Chondrocyte (in vitro differentiated cells): Measurements from ENCODE around the gene APOA5. TPM values are rescaled to one million over a fixed set of nuclear protein-coding genes. Genes with fewer than 3 reads are reported as not detected.

ENCODE experiments used
- DNase-seq: peaks from one replicate; pipeline ENCODE4 v3.0.0; 2021; ENCODE audit warnings: mixed read lengths, low spot score
- H3K27ac Mint-ChIP-seq: one replicate; pipeline ENCODE4 v1.8.0; 2021; ENCODE audit warnings: mild to moderate bottlenecking, moderate library complexity, mixed read lengths; ENCODE audit not compliant: unreplicated experiment
- H3K27me3 Mint-ChIP-seq: 2 replicates; pipeline ENCODE4 v1.8.0; 2021; ENCODE audit warnings: low read depth, mixed read lengths
- H3K36me3 Mint-ChIP-seq: 2 replicates; pipeline ENCODE4 v1.8.0; 2021; ENCODE audit warnings: low read depth, mixed read lengths
- H3K4me1 Mint-ChIP-seq: 2 replicates; pipeline ENCODE4 v1.8.0; 2021; ENCODE audit warnings: low read depth, mild to moderate bottlenecking, mixed read lengths
- H3K4me3 Mint-ChIP-seq: one replicate; pipeline ENCODE4 v1.8.0; 2021; ENCODE audit warnings: mild to moderate bottlenecking, moderate library complexity, mixed read lengths; ENCODE audit not compliant: unreplicated experiment
- H3K9me3 Mint-ChIP-seq: 2 replicates; pipeline ENCODE4 v1.8.0; 2021; ENCODE audit warnings: low read depth, mixed read lengths
- CTCF ChIP-seq: fragments of 200-600 bp; sonication (generic); IDR thresholded peaks from 2 replicates; pipeline ENCODE4 v1.5.0; 2021; ENCODE audit warnings: antibody characterized with exemption, mild to moderate bottlenecking, moderate library complexity
- total RNA-seq: library from RNA; stranded (reverse); gene quantifications from 3 replicates; pipeline ENCODE4 v1.2.1, GENCODE V29; 2021

APOA5 gene
- total RNA-seq, 1 donor from 2014 or later: not detected

GRCh38 chr11:116829525-116830183, 38.0 kb upstream of the APOA5 start, which contains the start of gene APOC3:
TSS of gene APOC3 (plus strand) at chr11:116829907. CDS start at chr11:116830583, 676 bp downstream.
- TF ChIP-seq CTCF: no peak
- Mint-ChIP-seq H3K4me3 (no peak within 1 kb of the TSS), H3K4me1 (peaks cover 13% of the 10 kb centered on the region), H3K36me3 (no peaks in the 10 kb centered on the region), H3K27me3 (no peaks in the 10 kb centered on the region), H3K27ac (peak within 1 kb of the TSS; percentile 32), H3K9me3 (no peaks in the 10 kb centered on the region)
- no peak for DNase-seq

- no peak for DNase-seq
- H3K4me1 Mint-ChIP-seq: peaks cover 13% of the 10 kb centered on the region
- no peaks in the 10 kb centered on the region for H3K27me3 Mint-ChIP-seq
- H3K36me3 Mint-ChIP-seq: no peaks in the 10 kb centered on the region
- no peak overlapping the region for H3K4me3 Mint-ChIP-seq
- peak overlapping the region; percentile 9 for H3K27ac Mint-ChIP-seq
- TF ChIP-seq CTCF: no peak
- H3K9me3 Mint-ChIP-seq: no peaks in the 10 kb centered on the region
These were observed 37.2 kb upstream of the APOA5 start for GRCh38 chr11:116828632-116829524.

GRCh38 chr11:116827461-116827860, 35.8 kb upstream of the APOA5 start:
- TF ChIP-seq CTCF: no peak
- Mint-ChIP-seq H3K4me3 (no peak overlapping the region), H3K27me3 (no peaks in the 10 kb centered on the region), H3K9me3 (no peaks in the 10 kb centered on the region), H3K36me3 (no peaks in the 10 kb centered on the region), H3K4me1 (peaks cover 13% of the 10 kb centered on the region), H3K27ac (no peak overlapping the region)
- no peak for DNase-seq

GRCh38 chr11:116826751-116827431, 35.2 kb upstream of the APOA5 start:
- DNase-seq: no peak
- no peak overlapping the region for H3K4me3 Mint-ChIP-seq
- H3K36me3 Mint-ChIP-seq: no peaks in the 10 kb centered on the region

More at GRCh38 chr11:116826751-116827431, 35.2 kb upstream of the APOA5 start:
- H3K27ac Mint-ChIP-seq: no peak overlapping the region
- no peak for TF ChIP-seq CTCF
- no peaks in the 10 kb centered on the region for H3K9me3 Mint-ChIP-seq
- H3K4me1 Mint-ChIP-seq: peaks cover 13% of the 10 kb centered on the region
- no peaks in the 10 kb centered on the region for H3K27me3 Mint-ChIP-seq
